ENCODE results near the gene IMPDH1. TPM values are rescaled to one million over a fixed set of nuclear protein-coding genes. Genes with fewer than 3 reads are reported as not detected.
"Not testable (repeated sequence)": the region's sequence is repeated elsewhere in the genome, so short reads cannot be mapped to it uniquely, and the experiment has no call there.

Gene IMPDH1
- polyA plus RNA-seq (ENCODE audit: insufficient read length in 4 of 4), result 10 to 100 TPM; 11.8 to 30.9 (median 25.8) TPM

GRCh38 chr7:128409596-128410450 is at the start of gene IMPDH1:
IMPDH1 (minus strand) TSS chr7:128409982; CDS start chr7:128409901, 81 bp downstream.
- peak in 2 of 4 donors; percentile 58 to 60 for DNase-seq (ENCODE audit: low read depth in 4 of 4, low spot score in 3 of 4)

GRCh38 chr7:128459394-128459878 is 49.7 kb upstream of the IMPDH1 start:
- no peak for DNase-seq (ENCODE audit: low read depth in 4 of 4, low spot score in 3 of 4)

GRCh38 chr7:128458956-128459355 is 49.2 kb upstream of the IMPDH1 start:
- DNase-seq (ENCODE audit: low read depth in 4 of 4, low spot score in 3 of 4), result no peak

- DNase-seq (ENCODE audit: low read depth in 4 of 4, low spot score in 3 of 4), result not testable (repeated sequence)
Observed at GRCh38 chr7:128457385-128457784, 47.6 kb upstream of the IMPDH1 start.

- DNase-seq (ENCODE audit: low read depth in 4 of 4, low spot score in 3 of 4), result no peak
Observed at GRCh38 chr7:128456255-128456725, 46.5 kb upstream of the IMPDH1 start.

- peak in 3 of 4 donors; percentile 70 to 77 (median 75) for DNase-seq (ENCODE audit: low read depth in 4 of 4, low spot score in 3 of 4)
Observed at GRCh38 chr7:128455543-128456254, 45.9 kb upstream of the IMPDH1 start, which contains the start of gene HILPDA. HILPDA (plus strand) TSS chr7:128455878; CDS start chr7:128457269, 1,391 bp downstream.

- no peak for DNase-seq (ENCODE audit: low read depth in 4 of 4, low spot score in 3 of 4)
Observed at GRCh38 chr7:128454808-128455542, 45.2 kb upstream of the IMPDH1 start.

- peak in 3 of 4 donors; percentile 73 to 74 (median 73) for DNase-seq (ENCODE audit: low read depth in 4 of 4, low spot score in 3 of 4)
Observed at GRCh38 chr7:128453836-128454804, 44.3 kb upstream of the IMPDH1 start.

GRCh38 chr7:128452552-128452951 is 42.8 kb upstream of the IMPDH1 start:
- DNase-seq (ENCODE audit: low read depth in 4 of 4, low spot score in 3 of 4), result no peak

GRCh38 chr7:128450913-128451312 is 41.1 kb upstream of the IMPDH1 start:
- DNase-seq (ENCODE audit: low read depth in 4 of 4, low spot score in 3 of 4), result no peak

- DNase-seq (ENCODE audit: low read depth in 4 of 4, low spot score in 3 of 4), result no peak
Observed at GRCh38 chr7:128450409-128450808, 40.6 kb upstream of the IMPDH1 start.

GRCh38 chr7:128448751-128449302 is 39.0 kb upstream of the IMPDH1 start:
- no peak for DNase-seq (ENCODE audit: low read depth in 4 of 4, low spot score in 3 of 4)

GRCh38 chr7:128447941-128448564 is 38.3 kb upstream of the IMPDH1 start:
- no peak for DNase-seq (ENCODE audit: low read depth in 4 of 4, low spot score in 3 of 4)

- no peak for DNase-seq (ENCODE audit: low read depth in 4 of 4, low spot score in 3 of 4)
Observed at GRCh38 chr7:128446306-128446705, 36.5 kb upstream of the IMPDH1 start.

GRCh38 chr7:128443831-128444600 is 34.2 kb upstream of the IMPDH1 start:
- no peak for DNase-seq (ENCODE audit: low read depth in 4 of 4, low spot score in 3 of 4)

- no peak for DNase-seq (ENCODE audit: low read depth in 4 of 4, low spot score in 3 of 4)
Observed at GRCh38 chr7:128442356-128442755, 32.6 kb upstream of the IMPDH1 start.

- DNase-seq (ENCODE audit: low read depth in 4 of 4, low spot score in 3 of 4), result no peak
Observed at GRCh38 chr7:128437426-128438332, 27.9 kb upstream of the IMPDH1 start.

Data from left renal pelvis (tissue), 4 donors.